Activated CD4-positive, alpha-beta memory T cell treated with anti-CD3 and anti-CD28 coated beads for 36 hours (primary cell): ENCODE results near the gene FXYD6. TPM values are rescaled to one million over a fixed set of nuclear protein-coding genes. Genes with fewer than 3 reads are reported as not detected.

ENCODE experiments used
- CTCF ChIA-PET: fragments of 350-600 bp; sonication (Branson Sonifier 250); formaldehyde crosslinking; loops from one replicate; lab custom pipeline; 2021; ENCODE audit warnings: antibody characterized with exemption, inconsistent platforms; lab: Charles Lee
- POLR2A ChIA-PET: fragments of 350-600 bp; sonication (Branson Sonifier 250); formaldehyde crosslinking; loops from one replicate; lab custom pipeline; 2021; ENCODE audit warnings: antibody characterized with exemption; lab: Charles Lee
- DNase-seq: peaks from one replicate; pipeline ENCODE4 v3.0.0-alpha.2; 2020
- H3K27ac Mint-ChIP-seq: one replicate; pipeline ENCODE4 v1.8.0; 2021; ENCODE audit warnings: mixed read lengths
- H3K27me3 Mint-ChIP-seq: one replicate; pipeline ENCODE4 v1.8.0; 2021; ENCODE audit warnings: mixed read lengths
- H3K36me3 Mint-ChIP-seq: one replicate; pipeline ENCODE4 v1.8.0; 2021; ENCODE audit warnings: mixed read lengths
- H3K4me1 Mint-ChIP-seq: one replicate; pipeline ENCODE4 v1.8.0; 2021; ENCODE audit warnings: low read depth, mixed read lengths
- H3K4me3 Mint-ChIP-seq: one replicate; pipeline ENCODE4 v1.8.0; 2021; ENCODE audit warnings: mild to moderate bottlenecking, mixed read lengths
- H3K9me3 Mint-ChIP-seq: one replicate; pipeline ENCODE4 v1.8.0; 2021; ENCODE audit warnings: mixed read lengths
- intact Hi-C: fragments of 100-400 bp; cut with micrococcal nuclease; formaldehyde crosslinking; loops from one replicate; pipeline ENCODE4 v1.15.1; 2023
- total RNA-seq, 2 experiments: library from RNA; stranded (reverse); gene quantifications; one replicate each; pipeline ENCODE4 v1.2.3, GENCODE V29; 2021

The FXYD6 gene
- total RNA-seq, 2 experiments from 2014 or later: 0.26 to 0.61 TPM

GRCh38 chr11:117822074-117823033 is 54.1 kb downstream of the FXYD6 start:
- ChIA-PET CTCF (interaction anchor here (0.5 to 8.6 kb wide), 14 partner anchors 15 to 366 kb away, joined by 3 to 68 read pairs (median 8); no protein-coding TSS in a partner anchor), POLR2A (interaction anchor here (0.9 kb wide), 1 partner anchor 124 kb away, joined by 3 read pairs; no protein-coding TSS in a partner anchor)
- H3K36me3 Mint-ChIP-seq: no peaks in the 10 kb centered on the region
- peaks cover 44% of the 10 kb centered on the region for H3K4me1 Mint-ChIP-seq
- no peaks in the 10 kb centered on the region for H3K9me3 Mint-ChIP-seq
- peak overlapping the region; percentile 14 for H3K27ac Mint-ChIP-seq
- no peaks in the 10 kb centered on the region for H3K27me3 Mint-ChIP-seq
- peak; percentile 71 for DNase-seq
- intact Hi-C loops: loop anchor here (2.0 to 5.0 kb wide), 4 partner anchors 22 to 230 kb away; no protein-coding TSS in a partner anchor
- no peak overlapping the region for H3K4me3 Mint-ChIP-seq

- POLR2A ChIA-PET: no interaction called here
- Mint-ChIP-seq H3K4me1 (peaks cover 52% of the 10 kb centered on the region), H3K9me3 (no peaks in the 10 kb centered on the region), H3K27ac (peak overlapping the region; percentile 14), H3K27me3 (no peaks in the 10 kb centered on the region), H3K36me3 (no peaks in the 10 kb centered on the region), H3K4me3 (no peak overlapping the region)
- DNase-seq: no peak
- intact Hi-C loops: loop anchor here (5.0 kb wide), 1 partner anchor 86 kb away; no protein-coding TSS in a partner anchor
- CTCF ChIA-PET: interaction anchor here (0.6 to 8.6 kb wide), 5 partner anchors 14 to 365 kb away, joined by 3 to 68 read pairs (median 13); no protein-coding TSS in a partner anchor
Observed at GRCh38 chr11:117821431-117821830, 55.0 kb downstream of the FXYD6 start.

- no peaks in the 10 kb centered on the region for H3K9me3 Mint-ChIP-seq
- no peaks in the 10 kb centered on the region for H3K27me3 Mint-ChIP-seq
- CTCF ChIA-PET: interaction anchor here (1.3 to 8.6 kb wide), 4 partner anchors 13 to 233 kb away, joined by 3 to 68 read pairs (median 14); no protein-coding TSS in a partner anchor
- DNase-seq: no peak
- intact Hi-C loops: loop anchor here (5.0 kb wide), 1 partner anchor 87 kb away; no protein-coding TSS in a partner anchor
- H3K36me3 Mint-ChIP-seq: no peaks in the 10 kb centered on the region
- POLR2A ChIA-PET: no interaction called here
- H3K27ac Mint-ChIP-seq: no peak overlapping the region
- H3K4me1 Mint-ChIP-seq: peaks cover 61% of the 10 kb centered on the region
- H3K4me3 Mint-ChIP-seq: no peak overlapping the region
Observed at GRCh38 chr11:117820516-117820915, 55.9 kb downstream of the FXYD6 start.

- Mint-ChIP-seq H3K27ac (peak overlapping the region; percentile 71), H3K4me3 (no peak overlapping the region), H3K36me3 (no peaks in the 10 kb centered on the region), H3K9me3 (no peaks in the 10 kb centered on the region), H3K4me1 (peaks cover 64% of the 10 kb centered on the region), H3K27me3 (no peaks in the 10 kb centered on the region)
- intact Hi-C loops: loop anchor here (5.0 kb wide), 1 partner anchor 87 kb away; no protein-coding TSS in a partner anchor
- CTCF ChIA-PET: interaction anchor here (1.7 to 7.0 kb wide), 4 partner anchors 24 to 325 kb away, joined by 3 to 78 read pairs (median 13); no protein-coding TSS in a partner anchor
- no peak for DNase-seq
- POLR2A ChIA-PET: no interaction called here
Observed at GRCh38 chr11:117820071-117820470, 56.4 kb downstream of the FXYD6 start.

GRCh38 chr11:117819096-117820040 is 57.1 kb downstream of the FXYD6 start:
- intact Hi-C loops: loop anchor here (5.0 kb wide), 4 partner anchors 88 to 587 kb away; partner anchors contain the start of genes IL10RA, PCSK7 and RNF214
- no peak overlapping the region for H3K4me3 Mint-ChIP-seq
- DNase-seq: peak; percentile 51
- CTCF ChIA-PET: interaction anchor here (0.7 to 7.0 kb wide), 8 partner anchors 13 to 326 kb away, joined by 3 to 187 read pairs (median 8); partner anchors contain the start of gene TMPRSS13
- POLR2A ChIA-PET: interaction anchor here (1.0 kb wide), 1 partner anchor 167 kb away, joined by 3 read pairs; the partner anchor contains the start of gene IL10RA
- no peaks in the 10 kb centered on the region for H3K36me3 Mint-ChIP-seq
- peaks cover 69% of the 10 kb centered on the region for H3K4me1 Mint-ChIP-seq
- H3K27me3 Mint-ChIP-seq: no peaks in the 10 kb centered on the region
- H3K9me3 Mint-ChIP-seq: no peaks in the 10 kb centered on the region
- peak overlapping the region; percentile 94 for H3K27ac Mint-ChIP-seq

- Mint-ChIP-seq H3K4me3 (peak overlapping the region; percentile 42), H3K4me1 (peaks cover 66% of the 10 kb centered on the region), H3K36me3 (no peaks in the 10 kb centered on the region), H3K9me3 (no peaks in the 10 kb centered on the region), H3K27ac (peak overlapping the region; percentile 94), H3K27me3 (no peaks in the 10 kb centered on the region)
- CTCF ChIA-PET: interaction anchor here (0.7 to 7.0 kb wide), 24 partner anchors 10 to 393 kb away, joined by 3 to 187 read pairs (median 4); partner anchors contain the start of genes IL10RA and TMPRSS13
- intact Hi-C loops: loop anchor here (5.0 kb wide), 3 partner anchors 169 to 586 kb away; partner anchors contain the start of genes IL10RA, PCSK7 and RNF214
- DNase-seq: peak; percentile 77
- POLR2A ChIA-PET: interaction anchor here (1.0 to 2.8 kb wide), 5 partner anchors 11 to 184 kb away, joined by 3 to 11 read pairs (median 3); partner anchors contain the start of gene IL10RA
Observed at GRCh38 chr11:117818041-117818873, 58.2 kb downstream of the FXYD6 start.

- Mint-ChIP-seq H3K4me3 (peak overlapping the region; percentile 42), H3K9me3 (no peaks in the 10 kb centered on the region), H3K36me3 (no peaks in the 10 kb centered on the region), H3K27ac (peak overlapping the region; percentile 94), H3K4me1 (peaks cover 62% of the 10 kb centered on the region), H3K27me3 (no peaks in the 10 kb centered on the region)
- intact Hi-C loops: loop anchor here (1.0 to 5.0 kb wide), 4 partner anchors 8 to 585 kb away; partner anchors contain the start of genes IL10RA, PCSK7 and RNF214
- peak; percentile 96 for DNase-seq
- ChIA-PET CTCF (interaction anchor here (0.6 to 7.0 kb wide), 26 partner anchors 10 to 392 kb away, joined by 3 to 187 read pairs (median 4); partner anchors contain the start of gene IL10RA), POLR2A (interaction anchor here (1.1 to 2.8 kb wide), 5 partner anchors 10 to 185 kb away, joined by 3 to 11 read pairs (median 3); no protein-coding TSS in a partner anchor)
Observed at GRCh38 chr11:117817368-117818040, 59.0 kb downstream of the FXYD6 start.

- DNase-seq: peak; percentile 33
- H3K36me3 Mint-ChIP-seq: no peaks in the 10 kb centered on the region
- H3K4me3 Mint-ChIP-seq: peak overlapping the region; percentile 42
- H3K9me3 Mint-ChIP-seq: no peaks in the 10 kb centered on the region
- no peaks in the 10 kb centered on the region for H3K27me3 Mint-ChIP-seq
- ChIA-PET POLR2A (interaction anchor here (1.1 to 2.8 kb wide), 5 partner anchors 9 to 185 kb away, joined by 3 to 11 read pairs (median 3); no protein-coding TSS in a partner anchor), CTCF (interaction anchor here (0.9 to 7.0 kb wide), 23 partner anchors 10 to 391 kb away, joined by 3 to 187 read pairs (median 5); partner anchors contain the start of gene IL10RA)
- H3K4me1 Mint-ChIP-seq: peaks cover 57% of the 10 kb centered on the region
- H3K27ac Mint-ChIP-seq: peak overlapping the region; percentile 94
- intact Hi-C loops: loop anchor here (1.0 to 5.0 kb wide), 4 partner anchors 8 to 585 kb away; partner anchors contain the start of genes IL10RA, PCSK7 and RNF214
Observed at GRCh38 chr11:117816846-117817367, 59.6 kb downstream of the FXYD6 start.

GRCh38 chr11:117816151-117816741 is 60.2 kb downstream of the FXYD6 start:
- intact Hi-C loops: loop anchor here (5.0 kb wide), 3 partner anchors 171 to 584 kb away; partner anchors contain the start of genes IL10RA, PCSK7 and RNF214
- POLR2A ChIA-PET: interaction anchor here (0.7 to 2.8 kb wide), 7 partner anchors 9 to 236 kb away, joined by 3 to 16 read pairs (median 7); partner anchors contain the start of gene IL10RA
- Mint-ChIP-seq H3K27ac (peak overlapping the region; percentile 94), H3K4me1 (peaks cover 55% of the 10 kb centered on the region), H3K9me3 (no peaks in the 10 kb centered on the region), H3K27me3 (no peaks in the 10 kb centered on the region), H3K4me3 (peak overlapping the region; percentile 35), H3K36me3 (no peaks in the 10 kb centered on the region)
- no peak for DNase-seq
- CTCF ChIA-PET: interaction anchor here (1.5 to 7.0 kb wide), 11 partner anchors 9 to 391 kb away, joined by 3 to 187 read pairs (median 25); no protein-coding TSS in a partner anchor
